DMS 273 (cell line): ENCODE measurements around the gene SPOCK1.
A peak's percentile ranks its signal among the peaks of the same experiment; 100 is the strongest.
"Not testable (repeated sequence)": the region's sequence is repeated elsewhere in the genome, so short reads cannot be mapped to it uniquely, and the experiment has no call there.

Experiments
- DNase-seq: peaks from one replicate; lab custom pipeline; 2025; ENCODE audit not compliant: unreplicated experiment; lab: John Stamatoyannopoulos, UW

SPOCK1 gene

GRCh38 chr5:137498736-137499505, at the start of gene SPOCK1:
Gene SPOCK1 (minus strand): TSS chr5:137499326.
- peak; percentile 95 for DNase-seq

GRCh38 chr5:137545956-137546355, 46.8 kb upstream of the SPOCK1 start:
- DNase-seq = no peak

- DNase-seq = not testable (repeated sequence)
These were observed 36.3 kb upstream of the SPOCK1 start for GRCh38 chr5:137535449-137535848.

- no peak for DNase-seq
These were observed 34.8 kb upstream of the SPOCK1 start for GRCh38 chr5:137533963-137534362.

GRCh38 chr5:137531266-137531665, 32.1 kb upstream of the SPOCK1 start:
- DNase-seq = no peak

- no peak for DNase-seq
These were observed 22.1 kb upstream of the SPOCK1 start for GRCh38 chr5:137521246-137521645.

- DNase-seq = no peak
These were observed 17.8 kb upstream of the SPOCK1 start for GRCh38 chr5:137516961-137517360.

GRCh38 chr5:137516251-137516797, 17.2 kb upstream of the SPOCK1 start:
- no peak for DNase-seq

- no peak for DNase-seq
These were observed 16.1 kb upstream of the SPOCK1 start for GRCh38 chr5:137515238-137515637.

- DNase-seq = no peak
These were observed 11.5 kb upstream of the SPOCK1 start for GRCh38 chr5:137510671-137511070.

GRCh38 chr5:137507150-137507549, 8.0 kb upstream of the SPOCK1 start:
- no peak for DNase-seq

GRCh38 chr5:137506296-137506695, 7.2 kb upstream of the SPOCK1 start:
- no peak for DNase-seq

- no peak for DNase-seq
These were observed 5.8 kb upstream of the SPOCK1 start for GRCh38 chr5:137504916-137505315.

GRCh38 chr5:137503456-137503855, 4.3 kb upstream of the SPOCK1 start:
- no peak for DNase-seq

GRCh38 chr5:137502632-137503031, 3.5 kb upstream of the SPOCK1 start:
- no peak for DNase-seq

GRCh38 chr5:137501846-137502406, 2.8 kb upstream of the SPOCK1 start:
- no peak for DNase-seq

- no peak for DNase-seq
These were observed 2.1 kb upstream of the SPOCK1 start for GRCh38 chr5:137501226-137501625.

- DNase-seq = no peak
These were observed 1.6 kb upstream of the SPOCK1 start for GRCh38 chr5:137500615-137501225.

- not testable (repeated sequence) for DNase-seq
These were observed 351 bp upstream of the SPOCK1 start for GRCh38 chr5:137499506-137499847.

GRCh38 chr5:137498301-137498735, 808 bp downstream of the SPOCK1 start:
- DNase-seq = peak; percentile 66

- DNase-seq = peak; percentile 80
These were observed 1.5 kb downstream of the SPOCK1 start for GRCh38 chr5:137497396-137498290.
